WTC11 (cell line): Measurements from ENCODE around the gene NOTCH2.
"Not testable (repeated sequence)": the region's sequence is repeated elsewhere in the genome, so short reads cannot be mapped to it uniquely, and the experiment has no call there.

ENCODE experiments used
- ETV6 ChIP-seq: sonication (generic); formaldehyde crosslinking; IDR thresholded peaks from 2 replicates; pipeline ENCODE4 v1.8.1; 2022; ENCODE audit warnings: mild to moderate bottlenecking, missing genetic modification reagents
- GABPB1 ChIP-seq: sonication (generic); formaldehyde crosslinking; IDR thresholded peaks from 2 replicates; pipeline ENCODE4 v1.8.1; 2023; ENCODE audit warnings: mild to moderate bottlenecking, missing genetic modification reagents
- TCF7 ChIP-seq: sonication (generic); formaldehyde crosslinking; IDR thresholded peaks from 2 replicates; pipeline ENCODE4 v1.8.0; 2022; ENCODE audit warnings: mild to moderate bottlenecking, low read depth, missing genetic modification reagents, moderate library complexity
- TEAD1 ChIP-seq: sonication (generic); formaldehyde crosslinking; IDR thresholded peaks from 2 replicates; pipeline ENCODE4 v1.8.0; 2022; ENCODE audit warnings: mild to moderate bottlenecking, missing genetic modification reagents
- ZNF263 ChIP-seq: sonication (generic); formaldehyde crosslinking; IDR thresholded peaks from 2 replicates; pipeline ENCODE4 v1.8.1; 2022; ENCODE audit warnings: low read depth, mild to moderate bottlenecking, moderate library complexity, missing genetic modification reagents
- ZNF317 ChIP-seq: sonication (generic); formaldehyde crosslinking; IDR thresholded peaks from 2 replicates; pipeline ENCODE4 v1.8.1; 2023; ENCODE audit warnings: low read depth, mild to moderate bottlenecking, moderate library complexity, missing genetic modification reagents, borderline replicate concordance
- TF ChIP-seq, protein P1 (sequence below): fragments of 200-600 bp; IDR thresholded peaks from 2 replicates; pipeline ENCODE4 v1.8.0; 2022; ENCODE audit warnings: antibody characterized with exemption
- TF ChIP-seq, protein P2 (sequence below): sonication (generic); formaldehyde crosslinking; IDR thresholded peaks from 2 replicates; pipeline ENCODE4 v1.8.1; 2023; ENCODE audit warnings: mild to moderate bottlenecking, missing genetic modification reagents, moderate library complexity
- TF ChIP-seq, protein P3 (sequence below): fragments of 250-450 bp; sonication (Bioruptor Pico); IDR thresholded peaks from 2 replicates; pipeline ENCODE4 v1.8.0; 2021; ENCODE audit warnings: mild to moderate bottlenecking

DNA sequence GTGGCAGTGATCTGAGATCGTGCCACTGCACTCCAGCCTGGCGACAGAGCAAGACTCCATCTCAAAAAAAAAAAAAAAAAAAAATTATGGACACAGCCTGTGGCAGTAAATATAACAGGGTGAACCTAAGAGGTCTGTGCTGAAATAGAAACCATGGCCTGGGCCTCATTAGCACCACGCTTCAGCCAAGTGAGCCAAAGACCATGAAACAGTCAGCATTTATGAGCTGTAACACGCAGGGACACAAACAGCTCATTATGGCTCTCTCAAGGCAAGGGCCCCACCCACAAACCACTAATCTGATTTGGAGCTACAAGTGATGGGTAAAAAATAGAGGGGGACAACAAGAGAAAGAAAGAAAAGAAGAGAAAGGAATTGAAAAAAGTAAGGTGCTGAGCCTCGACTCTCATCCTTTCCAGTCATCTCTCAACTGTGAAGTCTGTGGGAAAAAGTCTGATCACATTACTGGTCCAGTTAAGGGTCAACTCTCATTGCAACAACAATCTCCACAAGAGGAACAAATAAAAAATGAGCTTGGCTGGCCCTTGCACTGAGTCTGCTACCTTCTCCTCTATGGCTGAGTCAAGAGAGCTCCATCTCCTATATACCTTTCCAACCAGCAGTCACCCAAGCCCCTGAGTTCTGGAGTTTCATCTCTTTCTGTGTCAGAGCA is 93.7 kb downstream of the NOTCH2 start:
- TF ChIP-seq GABPB1 (CRISPR knock-in tag); ZNF317 (CRISPR knock-in tag); TCF7 (CRISPR knock-in tag); TEAD1 (CRISPR knock-in tag); ETV6; ZNF263 (CRISPR knock-in tag): not testable (repeated sequence)
- TF ChIP-seq, protein P1, sequence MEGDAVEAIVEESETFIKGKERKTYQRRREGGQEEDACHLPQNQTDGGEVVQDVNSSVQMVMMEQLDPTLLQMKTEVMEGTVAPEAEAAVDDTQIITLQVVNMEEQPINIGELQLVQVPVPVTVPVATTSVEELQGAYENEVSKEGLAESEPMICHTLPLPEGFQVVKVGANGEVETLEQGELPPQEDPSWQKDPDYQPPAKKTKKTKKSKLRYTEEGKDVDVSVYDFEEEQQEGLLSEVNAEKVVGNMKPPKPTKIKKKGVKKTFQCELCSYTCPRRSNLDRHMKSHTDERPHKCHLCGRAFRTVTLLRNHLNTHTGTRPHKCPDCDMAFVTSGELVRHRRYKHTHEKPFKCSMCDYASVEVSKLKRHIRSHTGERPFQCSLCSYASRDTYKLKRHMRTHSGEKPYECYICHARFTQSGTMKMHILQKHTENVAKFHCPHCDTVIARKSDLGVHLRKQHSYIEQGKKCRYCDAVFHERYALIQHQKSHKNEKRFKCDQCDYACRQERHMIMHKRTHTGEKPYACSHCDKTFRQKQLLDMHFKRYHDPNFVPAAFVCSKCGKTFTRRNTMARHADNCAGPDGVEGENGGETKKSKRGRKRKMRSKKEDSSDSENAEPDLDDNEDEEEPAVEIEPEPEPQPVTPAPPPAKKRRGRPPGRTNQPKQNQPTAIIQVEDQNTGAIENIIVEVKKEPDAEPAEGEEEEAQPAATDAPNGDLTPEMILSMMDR, result not testable (repeated sequence)
- TF ChIP-seq, protein P2, sequence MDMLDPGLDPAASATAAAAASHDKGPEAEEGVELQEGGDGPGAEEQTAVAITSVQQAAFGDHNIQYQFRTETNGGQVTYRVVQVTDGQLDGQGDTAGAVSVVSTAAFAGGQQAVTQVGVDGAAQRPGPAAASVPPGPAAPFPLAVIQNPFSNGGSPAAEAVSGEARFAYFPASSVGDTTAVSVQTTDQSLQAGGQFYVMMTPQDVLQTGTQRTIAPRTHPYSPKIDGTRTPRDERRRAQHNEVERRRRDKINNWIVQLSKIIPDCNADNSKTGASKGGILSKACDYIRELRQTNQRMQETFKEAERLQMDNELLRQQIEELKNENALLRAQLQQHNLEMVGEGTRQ (CRISPR knock-in tag), result not testable (repeated sequence)
- TF ChIP-seq, protein P3, sequence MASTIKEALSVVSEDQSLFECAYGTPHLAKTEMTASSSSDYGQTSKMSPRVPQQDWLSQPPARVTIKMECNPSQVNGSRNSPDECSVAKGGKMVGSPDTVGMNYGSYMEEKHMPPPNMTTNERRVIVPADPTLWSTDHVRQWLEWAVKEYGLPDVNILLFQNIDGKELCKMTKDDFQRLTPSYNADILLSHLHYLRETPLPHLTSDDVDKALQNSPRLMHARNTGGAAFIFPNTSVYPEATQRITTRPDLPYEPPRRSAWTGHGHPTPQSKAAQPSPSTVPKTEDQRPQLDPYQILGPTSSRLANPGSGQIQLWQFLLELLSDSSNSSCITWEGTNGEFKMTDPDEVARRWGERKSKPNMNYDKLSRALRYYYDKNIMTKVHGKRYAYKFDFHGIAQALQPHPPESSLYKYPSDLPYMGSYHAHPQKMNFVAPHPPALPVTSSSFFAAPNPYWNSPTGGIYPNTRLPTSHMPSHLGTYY (CRISPR knock-in tag), result not testable (repeated sequence)
